Measurements from ENCODE around the gene OR4E2.

- TF ChIP-seq REST (IDR thresholded peaks at IDR 0.05; ENCODE audit: low read depth) (no peak), TAF1 (IDR thresholded peaks at IDR 0.05; ENCODE audit: low read depth) (no peak), ZBTB7A (IDR thresholded peaks at IDR 0.05; ENCODE audit: low read depth) (no peak), FOXM1 (IDR thresholded peaks at IDR 0.05; ENCODE audit: borderline replicate concordance, low read depth) (no peak), EP300 (IDR thresholded peaks at IDR 0.05; ENCODE audit: borderline replicate concordance) (no peak)
Observed at GRCh38 chr14:21673718-21674117, 20.1 kb downstream of the OR4E2 start, which contains the start of gene OR4E1.
